CD4-positive, alpha-beta T cell treated with Interleukin-1 beta for 1 hour (primary cell): ENCODE measurements around the gene PCYT2.
"Not testable (repeated sequence)": the region's sequence is repeated elsewhere in the genome, so short reads cannot be mapped to it uniquely, and the experiment has no call there.

Source experiments
- DNase-seq, 2 donors: peaks; one replicate each; pipeline ENCODE4 v3.0.0-alpha.2; 2020 to 2022

Gene PCYT2

DNA sequence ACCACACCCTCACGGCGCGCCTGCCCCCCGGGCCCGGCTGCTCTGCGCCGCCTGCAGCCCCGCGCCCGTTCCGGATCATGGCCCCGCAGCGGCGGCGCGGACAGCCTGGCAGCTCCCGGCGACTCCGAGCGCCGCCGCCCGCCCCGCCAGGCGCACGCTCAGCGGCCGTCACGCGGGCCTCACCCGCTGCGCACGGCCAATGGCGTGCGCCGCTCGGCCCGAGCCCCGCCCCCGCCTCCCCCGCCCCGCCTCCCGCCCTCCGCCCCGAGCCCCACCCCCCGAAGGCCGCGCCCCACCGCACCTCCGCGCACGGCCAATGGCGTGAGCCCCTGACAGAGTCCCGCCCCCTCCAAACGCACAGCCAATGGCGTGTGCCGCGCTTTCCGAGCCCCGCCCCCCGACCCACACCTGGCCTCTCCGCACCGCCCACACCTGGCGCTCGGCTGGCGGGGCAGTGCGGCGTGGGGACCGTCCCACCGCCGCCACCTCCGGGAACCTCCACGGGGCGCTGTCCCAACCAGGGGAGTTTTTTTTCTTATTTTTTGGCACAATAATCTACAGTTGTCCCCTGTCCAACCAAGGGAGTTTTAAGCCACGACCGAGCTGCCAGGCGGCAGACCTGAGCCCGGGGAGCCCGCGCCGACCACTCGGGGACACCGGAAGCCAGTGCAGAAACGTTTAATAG lies at the start of gene PCYT2:
PCYT2 (minus strand) TSS at position 123 of the 685 bp plus-strand sequence; CDS start at position 79, 44 bp downstream.
- DNase-seq: peak; percentile 93 to 94

- DNase-seq: peak in 1 of 2 donors; percentile 11
Observed at GRCh38 chr17:81960130-81960958, 49.1 kb upstream of the PCYT2 start.

- DNase-seq: peak; percentile 82 to 88
Observed at GRCh38 chr17:81959362-81960129, 48.3 kb upstream of the PCYT2 start.

GRCh38 chr17:81958633-81959342 lies 47.6 kb upstream of the PCYT2 start:
- DNase-seq: no peak

DNA sequence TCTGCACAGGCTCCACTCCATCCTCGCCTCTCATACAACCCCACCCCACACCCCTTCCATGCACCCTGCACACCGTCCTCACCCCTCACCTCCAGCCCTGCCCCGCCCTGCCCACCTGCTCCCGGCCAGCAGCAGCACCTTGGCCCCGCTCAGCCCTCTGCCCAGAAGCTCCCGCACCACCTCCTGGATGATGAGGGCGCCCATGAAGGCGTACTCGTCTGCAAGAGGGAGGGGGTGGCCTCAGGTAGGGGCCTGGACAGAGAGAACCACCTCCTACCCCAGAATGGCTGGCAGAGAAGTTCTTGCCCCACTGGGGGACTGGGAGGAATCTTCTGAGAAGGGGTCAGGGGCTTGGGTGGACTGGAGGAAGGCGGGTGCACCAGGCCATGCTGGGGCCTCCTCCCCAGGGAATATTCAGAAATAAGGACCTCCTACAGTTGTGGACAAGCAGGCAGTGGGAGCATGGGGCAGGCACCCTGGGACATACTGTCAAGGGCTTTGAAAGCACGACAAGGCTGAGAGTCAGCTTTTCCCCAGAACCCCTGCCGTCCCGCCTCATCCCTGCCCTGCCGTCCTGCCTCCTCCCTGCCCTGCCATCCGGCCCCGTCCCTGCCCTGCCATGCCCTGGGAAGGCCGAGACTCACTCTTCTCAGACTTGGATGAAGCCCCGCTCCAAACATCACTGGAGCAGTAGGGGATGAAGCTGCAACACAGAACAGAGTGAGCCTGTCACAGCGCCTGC lies 46.7 kb upstream of the PCYT2 start:
- no peak for DNase-seq

- no peak for DNase-seq
Observed at GRCh38 chr17:81956607-81957589, 45.7 kb upstream of the PCYT2 start.

DNA sequence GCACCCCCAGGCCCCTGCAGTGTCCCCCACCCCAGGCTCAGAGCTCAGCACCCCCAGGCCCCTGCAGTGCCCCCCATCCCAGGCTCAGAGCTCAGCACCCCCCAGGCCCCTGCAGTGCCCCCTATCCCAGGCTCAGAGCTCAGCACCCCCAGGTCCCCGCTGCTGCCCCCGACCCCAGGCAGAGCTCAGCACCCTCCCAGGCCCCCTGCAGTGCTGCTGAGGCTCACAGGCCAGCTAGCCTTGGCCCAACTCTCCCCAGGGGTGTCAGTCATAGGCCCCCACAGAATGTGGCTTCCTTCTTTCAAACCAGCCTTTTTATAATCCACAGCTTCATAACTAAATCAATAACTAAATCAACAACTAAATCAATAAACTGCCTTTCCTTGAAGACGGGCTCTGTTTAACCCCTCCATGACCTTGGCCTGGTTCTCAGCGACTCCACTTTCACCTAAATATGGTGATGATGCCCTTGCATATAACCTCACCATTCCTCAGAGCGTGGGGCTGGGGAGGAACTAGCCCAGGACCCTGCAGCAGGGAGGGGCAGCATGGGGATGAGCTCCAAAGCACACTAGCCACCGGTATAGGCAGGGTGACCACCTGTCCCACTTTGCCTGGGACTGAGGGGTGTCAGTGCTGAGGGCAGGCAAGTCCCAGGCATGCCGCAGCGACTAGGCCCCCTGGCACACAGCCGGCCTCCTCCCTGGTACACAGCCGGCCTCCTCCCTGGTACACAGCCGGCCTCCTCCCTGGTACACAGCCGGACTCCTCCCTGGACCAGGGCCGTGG lies 44.8 kb upstream of the PCYT2 start:
- no peak for DNase-seq

DNA sequence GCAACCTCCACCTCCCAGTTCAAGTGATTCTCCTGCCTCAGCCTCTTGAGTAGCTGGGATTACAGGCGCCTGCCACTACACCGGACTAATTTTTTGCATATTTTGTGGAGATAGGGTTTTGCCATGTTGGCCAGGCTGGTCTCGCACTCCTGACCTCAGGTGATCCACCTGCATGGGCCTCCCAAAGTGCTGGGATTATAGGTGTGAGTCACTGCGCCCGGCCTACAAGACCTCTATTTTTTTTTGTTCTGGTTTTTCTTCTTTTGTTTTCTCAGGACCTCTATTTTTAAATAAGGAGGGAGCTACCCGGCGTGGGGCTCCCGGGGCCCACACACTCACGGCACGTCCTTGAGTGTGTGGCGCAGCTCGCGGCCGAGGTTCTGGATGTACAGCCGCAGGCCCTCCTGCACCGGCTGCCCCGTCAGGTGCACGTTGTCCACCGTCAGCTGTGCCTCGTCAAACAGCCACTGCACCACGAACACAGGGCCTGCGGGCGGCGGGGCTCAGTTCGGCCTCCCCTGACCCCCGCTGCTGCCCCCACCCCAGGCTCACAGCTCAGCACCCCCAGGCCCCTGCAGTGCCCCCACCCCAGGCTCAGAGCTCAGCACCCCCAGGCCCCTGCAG lies 44.0 kb upstream of the PCYT2 start:
- DNase-seq: no peak

DNA sequence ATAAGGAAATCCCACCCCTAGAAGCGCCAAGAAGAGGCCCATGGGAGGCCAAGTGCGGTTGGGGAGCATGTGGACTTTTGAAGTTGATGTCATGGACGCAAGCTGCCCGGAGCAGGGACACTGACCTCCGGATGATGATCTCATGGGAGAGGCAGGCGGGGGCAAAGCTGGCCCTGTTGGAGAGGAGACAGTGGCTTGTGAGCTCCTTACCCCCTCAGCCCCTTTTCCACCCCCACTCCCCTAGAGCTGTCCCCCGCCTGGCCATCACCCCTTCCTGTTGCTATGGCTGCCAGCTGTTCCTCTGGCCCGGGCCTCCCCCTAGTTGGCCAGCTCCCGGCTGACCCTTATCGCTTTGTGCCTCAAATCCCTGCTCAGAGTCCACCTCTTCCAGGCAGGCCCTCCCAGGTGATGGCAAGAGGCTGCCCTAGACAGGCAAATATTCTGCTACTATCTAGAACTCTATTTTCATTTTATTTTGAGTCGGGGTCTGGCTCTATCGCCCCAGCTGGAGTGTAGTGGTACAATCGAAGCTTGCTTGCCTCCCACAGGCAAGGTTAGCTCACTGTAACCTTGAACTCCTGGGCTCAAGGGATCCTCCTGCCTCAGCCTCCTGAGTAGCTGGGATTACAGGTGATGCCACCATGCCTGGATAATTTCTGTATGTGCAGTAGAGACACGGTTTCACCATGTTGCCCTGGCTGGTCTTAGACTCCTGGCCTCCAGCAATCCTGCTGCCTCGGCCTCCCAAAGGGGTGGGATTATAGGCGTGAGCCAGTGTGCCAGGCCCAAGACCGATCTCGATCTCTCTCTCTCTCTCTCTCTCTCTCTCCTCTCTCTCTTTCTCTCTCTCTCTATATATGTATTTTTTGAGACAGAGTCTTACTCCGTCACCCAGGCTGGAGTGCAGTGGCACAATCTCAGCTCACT lies 43.2 kb upstream of the PCYT2 start:
- DNase-seq: no peak

DNA sequence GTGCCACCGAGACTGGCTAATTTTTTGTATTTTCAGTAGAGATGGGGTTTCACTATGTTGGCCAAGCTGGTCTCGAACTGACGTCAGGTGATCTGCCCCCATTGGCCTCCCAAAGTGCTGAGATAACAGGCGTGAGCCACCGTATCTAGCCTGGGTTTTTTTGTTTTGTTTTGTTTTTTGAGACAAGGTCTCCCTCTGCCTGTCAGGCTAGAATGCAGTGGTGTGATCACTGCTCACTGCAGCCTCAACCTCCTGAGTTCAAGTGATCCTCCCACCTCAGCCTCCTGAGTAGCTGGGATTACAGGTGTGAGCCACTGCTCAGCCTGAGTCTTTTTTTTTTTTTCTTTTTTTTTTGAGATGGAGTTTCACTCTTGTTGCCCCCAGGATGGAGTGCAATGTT lies 42.2 kb upstream of the PCYT2 start:
- not testable (repeated sequence) for DNase-seq

DNA sequence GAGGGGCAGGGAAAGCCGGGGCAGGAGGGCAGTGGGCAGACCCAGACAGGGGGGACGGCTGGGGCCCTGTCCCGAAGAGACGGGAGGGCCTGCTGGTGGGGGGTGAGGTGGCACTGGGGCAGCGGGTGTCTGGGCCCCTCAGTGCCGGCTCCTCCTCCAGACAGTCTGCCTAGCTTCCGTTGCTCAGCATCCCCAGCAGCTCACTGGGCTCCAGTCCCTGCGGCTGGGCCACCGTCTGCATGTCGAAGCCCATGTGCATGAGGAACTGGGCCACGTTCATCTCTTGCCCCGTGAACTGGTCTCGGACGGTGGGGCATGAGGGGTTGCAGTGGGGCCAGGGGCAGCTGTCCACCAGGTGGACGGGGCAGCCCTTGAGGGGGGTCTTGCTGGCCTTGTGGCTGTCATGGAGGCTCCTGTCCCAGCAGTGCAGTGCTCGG lies 41.6 kb upstream of the PCYT2 start:
- no peak for DNase-seq

DNA sequence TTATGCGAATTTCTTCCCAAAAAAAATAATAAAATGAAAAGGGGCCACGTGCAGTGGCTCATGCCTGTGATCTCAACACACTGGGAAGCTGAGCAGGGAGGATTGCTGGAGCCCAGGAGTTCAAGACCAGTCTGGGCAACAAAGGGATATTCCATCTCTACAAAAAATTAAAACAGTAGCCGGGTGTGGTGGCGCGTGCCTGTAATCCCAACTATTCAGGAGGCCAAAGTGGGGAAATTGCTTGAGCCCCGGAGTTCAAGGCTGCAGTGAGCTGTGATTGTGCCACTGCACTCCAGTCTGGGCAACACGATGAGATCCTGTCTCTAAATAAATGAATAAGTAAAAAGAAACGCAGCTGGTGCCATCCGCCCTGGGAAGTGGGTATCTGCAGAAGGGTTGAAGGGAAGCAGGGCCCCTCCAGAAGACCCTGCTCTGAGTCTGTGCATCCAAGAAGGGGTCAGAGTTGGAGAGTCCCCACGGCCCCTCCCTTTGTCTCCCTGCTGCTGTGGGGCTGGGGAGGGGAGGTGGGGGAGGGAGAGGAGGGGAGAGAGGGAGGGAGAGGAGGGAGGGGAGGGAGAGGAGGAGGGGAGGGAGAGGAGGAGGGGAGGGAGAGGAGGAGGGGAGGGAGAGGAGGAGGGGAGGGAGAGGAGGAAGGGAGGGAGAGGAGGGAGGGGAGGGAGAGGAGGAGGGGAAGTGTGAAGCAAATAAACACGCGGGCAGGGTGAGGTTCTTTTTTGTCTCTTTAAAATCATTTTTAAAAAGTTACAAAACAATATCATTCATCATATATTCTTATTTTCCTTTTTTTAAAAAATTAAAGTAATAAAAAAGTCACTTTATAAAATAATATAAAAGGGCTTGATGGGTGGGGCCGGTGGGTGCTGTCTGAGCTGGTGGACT lies 40.8 kb upstream of the PCYT2 start:
- DNase-seq: no peak

GRCh38 chr17:81950501-81950900 lies 39.3 kb upstream of the PCYT2 start:
- DNase-seq: no peak

GRCh38 chr17:81948635-81949378 lies 37.6 kb upstream of the PCYT2 start:
- no peak for DNase-seq

- DNase-seq: no peak
Observed at GRCh38 chr17:81947189-81947588, 36.0 kb upstream of the PCYT2 start, which contains the start of gene MYADML2. MYADML2 (minus strand) TSS chr17:81947233; CDS start chr17:81941741, 5,492 bp downstream.

DNA sequence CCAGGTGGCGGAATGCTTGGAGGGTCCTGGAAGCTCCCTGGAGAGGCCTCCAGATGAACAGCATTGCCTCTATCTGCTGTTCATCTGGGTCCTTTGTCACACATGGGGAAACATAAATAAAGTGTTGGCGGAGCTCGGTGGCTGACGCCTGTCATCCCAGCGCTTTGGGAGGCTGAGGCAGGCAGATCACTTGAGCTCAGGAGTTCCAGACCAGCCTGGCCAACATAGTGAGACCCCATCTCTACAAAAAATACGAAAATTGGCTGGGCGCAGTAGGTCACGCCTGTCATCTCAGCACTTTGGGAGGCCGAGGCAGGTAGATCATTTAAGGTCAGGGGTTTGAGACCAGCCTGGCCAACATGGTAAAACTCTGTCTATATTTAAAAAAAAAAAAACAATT lies 33.7 kb upstream of the PCYT2 start:
- no peak for DNase-seq
